H1 (cell line): ENCODE measurements around the gene ALAS1. TPM values are rescaled to one million over a fixed set of nuclear protein-coding genes. Genes with fewer than 3 reads are reported as not detected.

Source experiments
- CTCF ChIA-PET: fragments of 300-600 bp; sonication (Branson Sonifier 250); formaldehyde crosslinking; loops from one replicate; lab custom pipeline; 2021; ENCODE audit not compliant: partially characterized antibody; lab: Charles Lee
- POLR2A ChIA-PET: fragments of 300-600 bp; sonication (Branson Sonifier 250); formaldehyde crosslinking; loops from one replicate; lab custom pipeline; 2021; ENCODE audit warnings: inconsistent platforms; ENCODE audit not compliant: partially characterized antibody; lab: Charles Lee
- DNase-seq, 2 experiments: peaks; one replicate each; pipeline versions ENCODE4 v3.0.0 to v3.0.0-alpha.2; 2010 to 2022; ENCODE audit warnings: low spot score in 2 of 2, low read depth in 1 of 2, mixed read lengths in 1 of 2
- FAIRE-seq: peaks from 2 replicates; lab custom pipeline; 2011; peaks lifted over from hg19 to GRCh38; lab: Jason Lieb, UNC
- H2AFZ ChIP-seq: 2 replicates; pipeline ENCODE4 v1.8.1; 2012; ENCODE audit warnings: low read length, inconsistent platforms
- H2AK5ac ChIP-seq: 2 replicates; pipeline ENCODE4 v1.6.1; 2013; ENCODE audit warnings: low read depth, low read length
- H2BK120ac ChIP-seq: replicated peaks from 2 replicates; pipeline ENCODE3; 2013; ENCODE audit warnings: low read depth, low read length, inconsistent platforms
- H2BK12ac ChIP-seq: 2 replicates; pipeline ENCODE4 v1.6.1; 2013; ENCODE audit warnings: low read depth, low read length
- H2BK15ac ChIP-seq: 2 replicates; pipeline ENCODE4 v1.6.1; 2013; ENCODE audit warnings: low read length
- H2BK20ac ChIP-seq: 2 replicates; pipeline ENCODE4 v1.6.1; 2013; ENCODE audit warnings: low read length
- H2BK5ac ChIP-seq: 2 replicates; pipeline ENCODE4 v1.6.1; 2013; ENCODE audit warnings: low read depth, low read length
- H3K14ac ChIP-seq: 2 replicates; pipeline ENCODE4 v1.6.1; 2013; ENCODE audit warnings: inconsistent platforms; ENCODE audit not compliant: insufficient read length
- H3K18ac ChIP-seq: 2 replicates; pipeline ENCODE4 v1.6.1; 2013; ENCODE audit warnings: low read length; ENCODE audit errors: extremely low read depth
- H3K23ac ChIP-seq: 2 replicates; pipeline ENCODE4 v1.6.1; 2013; ENCODE audit warnings: inconsistent platforms; ENCODE audit not compliant: insufficient read length
- H3K23me2 ChIP-seq: 2 replicates; pipeline ENCODE4 v1.6.1; 2013; ENCODE audit warnings: low read depth, low read length
- H3K27ac ChIP-seq: 2 replicates; pipeline ENCODE4 v1.6.1; 2011; ENCODE audit warnings: low read depth, low read length, inconsistent platforms
- H3K27me3 ChIP-seq, 4 experiments: replicated peaks in 1 of 4; 1 replicate in 1 of 4; 2 replicates in 3 of 4; pipeline versions ENCODE4 v1.6.1 to v1.8.1; 2011 to 2013; ENCODE audit warnings: low read length in 3 of 4, mild to moderate bottlenecking in 3 of 4, inconsistent platforms in 2 of 4, mixed read lengths in 2 of 4, moderate library complexity in 1 of 4; ENCODE audit not compliant: control insufficient read depth in 3 of 4, insufficient read depth in 3 of 4; ENCODE audit errors: extremely low read depth in 1 of 4
- H3K36me3 ChIP-seq, 4 experiments: 2 replicates each; pipeline versions ENCODE4 v1.6.1 to v1.8.1; 2011 to 2013; ENCODE audit warnings: mild to moderate bottlenecking in 4 of 4, low read length in 3 of 4, moderate library complexity in 2 of 4, control low read depth in 1 of 4, inconsistent platforms in 1 of 4; ENCODE audit not compliant: insufficient read depth in 4 of 4, control insufficient read depth in 2 of 4
- H3K4ac ChIP-seq: replicated peaks from 2 replicates; pipeline ENCODE3; 2013; ENCODE audit warnings: low read length, low read depth, mixed read lengths, inconsistent platforms; ENCODE audit not compliant: insufficient read length
- H3K4me1 ChIP-seq, 4 experiments: replicated peaks in 1 of 4; 1 replicate in 1 of 4; 2 replicates in 3 of 4; pipeline versions ENCODE4 v1.6.1 to v1.8.1; 2011 to 2013; ENCODE audit warnings: low read length in 3 of 4, inconsistent platforms in 2 of 4, mixed read lengths in 1 of 4; ENCODE audit not compliant: insufficient read depth in 4 of 4, control insufficient read depth in 3 of 4
- H3K4me2 ChIP-seq, 2 experiments: 2 replicates each; pipeline versions ENCODE4 v1.6.1 to v1.8.1; 2011 to 2013; ENCODE audit warnings: low read depth in 2 of 2, low read length in 2 of 2, control low read depth in 1 of 2, inconsistent platforms in 1 of 2, mild to moderate bottlenecking in 1 of 2; ENCODE audit not compliant: insufficient read depth in 1 of 2
- H3K4me3 ChIP-seq, 4 experiments: fragments of 200-600, 300-600 bp in 1 of 4; sonication (generic), shearing (Covaris generic), sonication (Bioruptor Twin) in 1 of 4; 2 replicates each; pipeline versions ENCODE4 v1.5.1 to v1.8.1; 2011 to 2016; ENCODE audit warnings: low read length in 4 of 4, low read depth in 3 of 4, control low read depth in 2 of 4, inconsistent platforms in 2 of 4, mild to moderate bottlenecking in 2 of 4, mixed read lengths in 1 of 4, moderate library complexity in 1 of 4; ENCODE audit not compliant: insufficient read depth in 2 of 4; ENCODE audit errors: extremely low read depth in 1 of 4
- H3K56ac ChIP-seq: replicated peaks from 2 replicates; pipeline ENCODE3; 2013; ENCODE audit warnings: low read depth, mild to moderate bottlenecking, mixed read lengths, low read length, inconsistent platforms; ENCODE audit not compliant: insufficient read length
- H3K79me1 ChIP-seq: 2 replicates; pipeline ENCODE4 v1.6.1; 2013; ENCODE audit warnings: low read depth, low read length, control low read depth
- H3K79me2 ChIP-seq, 2 experiments: 2 replicates each; pipeline versions ENCODE4 v1.6.1 to v1.8.1; 2012 to 2013; ENCODE audit warnings: low read length in 2 of 2, mild to moderate bottlenecking in 2 of 2, inconsistent platforms in 1 of 2; ENCODE audit not compliant: insufficient read depth in 2 of 2, control insufficient read depth in 1 of 2
- H3K9ac ChIP-seq, 4 experiments: replicated peaks in 1 of 4; 1 replicate in 1 of 4; 2 replicates in 3 of 4; pipeline versions ENCODE4 v1.6.1 to v1.8.1; 2011 to 2013; ENCODE audit warnings: low read depth in 3 of 4, low read length in 3 of 4, control low read depth in 2 of 4, mild to moderate bottlenecking in 2 of 4, moderate library complexity in 2 of 4, inconsistent platforms in 1 of 4; ENCODE audit errors: extremely low read depth in 1 of 4
- H3K9me3 ChIP-seq, 2 experiments: 2 replicates each; pipeline versions ENCODE4 v1.6.1 to v1.8.1; 2012 to 2013; ENCODE audit warnings: mild to moderate bottlenecking in 2 of 2, moderate library complexity in 2 of 2, control low read depth in 1 of 2, inconsistent platforms in 1 of 2, low read depth in 1 of 2, low read length in 1 of 2, mixed read lengths in 1 of 2; ENCODE audit not compliant: insufficient read depth in 2 of 2
- H4K20me1 ChIP-seq, 2 experiments: replicated peaks in 1 of 2; 2 replicates each; pipeline versions ENCODE3 to v1.8.1; 2011 to 2013; ENCODE audit warnings: inconsistent platforms in 2 of 2, low read length in 2 of 2, mild to moderate bottlenecking in 1 of 2; ENCODE audit not compliant: insufficient read depth in 2 of 2, control insufficient read depth in 1 of 2
- H4K5ac ChIP-seq: 2 replicates; pipeline ENCODE4 v1.6.1; 2013; ENCODE audit warnings: low read length, low read depth, mixed read lengths, inconsistent platforms; ENCODE audit not compliant: insufficient read length
- H4K8ac ChIP-seq: 2 replicates; pipeline ENCODE4 v1.8.0; 2013; ENCODE audit warnings: mild to moderate bottlenecking, moderate library complexity, low read length, inconsistent platforms; ENCODE audit not compliant: insufficient read depth; ENCODE audit errors: extremely low read depth
- H4K91ac ChIP-seq: replicated peaks from 2 replicates; pipeline ENCODE3; 2013; ENCODE audit warnings: low read length, mixed read lengths, inconsistent platforms; ENCODE audit not compliant: insufficient read length
- POLR2AphosphoS5 ChIP-seq: IDR thresholded peaks from 2 replicates; pipeline ENCODE4 v1.6.1; 2011; ENCODE audit warnings: low read depth, low read length
- RBBP5 ChIP-seq: IDR thresholded peaks from 2 replicates; pipeline ENCODE4 v1.7.1; 2012; ENCODE audit warnings: low read depth, mild to moderate bottlenecking, inconsistent platforms, low read length, moderate library complexity, borderline replicate concordance
- SP2 ChIP-seq: IDR thresholded peaks from 2 replicates; pipeline ENCODE4 v1.6.1; 2012; ENCODE audit warnings: mild to moderate bottlenecking, low read length, inconsistent platforms
- WGBS, 2 experiments: shearing (Covaris generic) in 1 of 2; methylation state at CpG; one replicate each; pipeline versions ENCODE4 v1.1.6 to v1.1.7; 2013 to 2015; ENCODE audit warnings: low lambda C conversion rate in 2 of 2, mixed read lengths in 2 of 2, inconsistent platforms in 1 of 2, low coverage in 1 of 2, missing lambda C conversion rate in 1 of 2; ENCODE audit not compliant: insufficient replicate concordance in 2 of 2, insufficient coverage in 1 of 2, insufficient read length in 1 of 2; ENCODE audit errors: extremely low coverage in 1 of 2, missing lambda C conversion rate in 1 of 2; 5-methylcytosine and 5-hydroxymethylcytosine counted together
- polyA plus RNA-seq, 7 experiments: library from polyadenylated mRNA; depleted of rRNA in 3 of 7; stranded (reverse) in 5 of 7; unstranded in 2 of 7; fragments of >200 nt in 5 of 7; fragments of 200-250 nt in 2 of 7; gene quantifications; 1 replicate in 5 of 7; 2 replicates in 1 of 7; 4 replicates in 1 of 7; pipeline versions ENCODE4 v1.2.1 to v1.2.3, GENCODE V29; 2011 to 2013; ENCODE audit warnings: missing spikeins in 2 of 7, mixed read lengths in 2 of 7
- total RNA-seq: library from RNA; stranded (reverse); fragmentation: NEBNext Ultra II Directional; extraction: Animal tissue kit (Norgen Biotek cat#: 25700); gene quantifications from 2 replicates; pipeline ENCODE4 v1.2.1, GENCODE V29; 2021

Gene ALAS1
- total and polyA plus RNA-seq, 2 of the 8 experiments (the other 6 are each of a cell fraction or from before 2014, with no cell fraction given): 45.9 to 84.4 TPM

DNA sequence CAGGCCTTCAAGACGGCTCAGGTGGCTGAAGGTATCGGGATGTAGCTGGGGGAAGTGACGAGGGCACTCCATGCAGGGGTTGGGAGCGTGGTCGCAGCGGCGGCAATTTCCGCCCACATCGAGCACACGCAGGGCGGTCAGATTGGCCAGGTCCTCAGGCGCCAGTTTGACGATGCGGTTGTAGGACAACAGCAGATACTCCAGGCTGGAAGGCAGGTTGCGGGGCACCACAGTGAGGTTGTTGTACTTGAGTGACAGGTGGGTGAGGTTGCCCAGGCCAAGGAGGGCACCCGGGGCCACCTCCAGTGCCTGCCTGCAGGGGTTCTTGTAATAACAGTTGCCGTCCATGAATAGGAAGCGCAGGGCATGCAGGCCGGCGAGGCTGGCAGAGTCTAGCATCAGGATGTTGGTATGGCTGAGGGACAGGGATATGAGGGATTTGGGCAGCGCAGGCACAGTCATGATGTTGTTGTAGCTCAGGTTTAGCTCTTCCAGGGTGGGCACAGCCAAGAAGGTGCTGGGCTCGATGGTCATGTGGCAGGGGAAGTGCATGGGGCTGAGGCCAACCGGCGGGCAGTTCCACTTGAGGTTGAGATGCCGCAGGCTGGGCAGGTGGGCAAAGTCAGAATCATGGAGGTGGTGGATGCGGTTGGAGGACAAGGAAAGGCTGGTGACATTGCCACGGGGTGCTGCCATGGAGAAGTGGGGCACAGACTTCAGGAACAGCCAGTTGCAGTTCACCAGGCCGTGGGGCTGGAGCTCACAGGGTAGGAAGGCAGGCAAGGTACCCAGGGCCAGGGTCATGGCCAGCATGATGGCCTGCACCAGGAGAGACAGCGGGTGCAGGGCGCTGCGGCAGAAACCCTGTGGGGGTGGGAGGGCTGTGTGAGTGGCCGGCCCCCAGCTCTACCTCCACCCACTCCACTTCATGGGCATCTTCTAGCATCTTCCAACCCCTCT, 25.8 kb downstream of the ALAS1 start:
- no peaks in the 10 kb centered on the region for H4K20me1 ChIP-seq
- POLR2A ChIA-PET: no interaction called here
- H3K79me2 ChIP-seq: no peaks in the 10 kb centered on the region
- H3K9ac ChIP-seq: no peak overlapping the region
- no peak overlapping the region for H2BK15ac ChIP-seq
- CTCF ChIA-PET: interaction anchor here (0.7 to 20.4 kb wide), 14 partner anchors 12 to 258 kb away, joined by 3 to 336 read pairs (median 6); partner anchors contain the start of gene TWF2
- H3K27me3 ChIP-seq: no peaks in the 10 kb centered on the region
- H3K4me2 ChIP-seq: no peak overlapping the region
- H3K23me2 ChIP-seq: no peaks in the 10 kb centered on the region
- no peak overlapping the region for H3K23ac ChIP-seq
- peaks cover 0 to 4% (median 3%) of the 10 kb centered on the region in 4 experiments; a peak in 5 of 7 replicates for H3K4me1 ChIP-seq
- DNase-seq (no peak), FAIRE-seq (no peak)
- no peak overlapping the region for H2BK5ac ChIP-seq
- H2BK20ac ChIP-seq: no peak overlapping the region
- H3K4me3 ChIP-seq: no peak overlapping the region
- no peak overlapping the region; the same call in 1 of the 2 replicates for H2AK5ac ChIP-seq
- no peak overlapping the region for H3K27ac ChIP-seq
- no peak overlapping the region for H2BK120ac ChIP-seq
- H2AFZ ChIP-seq: no peak overlapping the region
- no peak overlapping the region for H3K14ac ChIP-seq
- no peak overlapping the region for H2BK12ac ChIP-seq
- peaks cover 0 to 2% (median 0%) of the 10 kb centered on the region in 4 experiments; a peak in 1 of 8 replicates for H3K36me3 ChIP-seq
- no peak overlapping the region for H3K18ac ChIP-seq
- no peak overlapping the region for H4K91ac ChIP-seq
- 94% methylated on average over 32 of the region's 32 CpGs; no CpG with 5 or more reads in 1 of the 2 experiments for WGBS, 2 experiments
- H3K56ac ChIP-seq: no peak overlapping the region
- no peaks in the 10 kb centered on the region for H3K9me3 ChIP-seq
- H4K8ac ChIP-seq: peak overlapping the region; percentile 57; the same call in 1 of the 2 replicates
- no peaks in the 10 kb centered on the region for H3K79me1 ChIP-seq
- H4K5ac ChIP-seq: no peak overlapping the region
- H3K4ac ChIP-seq: no peak overlapping the region
- TF ChIP-seq SP2 (no peak), POLR2AphosphoS5 (no peak), RBBP5 (no peak)
